Activated CD4-positive, alpha-beta T cell treated with anti-CD3 and anti-CD28 coated beads, Interleukin-2, Interleukin-4, amounts not matched to agents 100 ng/mL and 50 ng/mL, durations not matched to agents 16 hours and 8 hours (primary cell): ENCODE data around the gene GFI1B.
A peak's percentile ranks its signal among the peaks of the same experiment; 100 is the strongest.
"Not testable (repeated sequence)": the region's sequence is repeated elsewhere in the genome, so short reads cannot be mapped to it uniquely, and the experiment has no call there.

Experiments used
- DNase-seq: peaks from one replicate; pipeline ENCODE4 v3.0.0-alpha.2; 2020; ENCODE audit warnings: low spot score

The GFI1B gene

DNA sequence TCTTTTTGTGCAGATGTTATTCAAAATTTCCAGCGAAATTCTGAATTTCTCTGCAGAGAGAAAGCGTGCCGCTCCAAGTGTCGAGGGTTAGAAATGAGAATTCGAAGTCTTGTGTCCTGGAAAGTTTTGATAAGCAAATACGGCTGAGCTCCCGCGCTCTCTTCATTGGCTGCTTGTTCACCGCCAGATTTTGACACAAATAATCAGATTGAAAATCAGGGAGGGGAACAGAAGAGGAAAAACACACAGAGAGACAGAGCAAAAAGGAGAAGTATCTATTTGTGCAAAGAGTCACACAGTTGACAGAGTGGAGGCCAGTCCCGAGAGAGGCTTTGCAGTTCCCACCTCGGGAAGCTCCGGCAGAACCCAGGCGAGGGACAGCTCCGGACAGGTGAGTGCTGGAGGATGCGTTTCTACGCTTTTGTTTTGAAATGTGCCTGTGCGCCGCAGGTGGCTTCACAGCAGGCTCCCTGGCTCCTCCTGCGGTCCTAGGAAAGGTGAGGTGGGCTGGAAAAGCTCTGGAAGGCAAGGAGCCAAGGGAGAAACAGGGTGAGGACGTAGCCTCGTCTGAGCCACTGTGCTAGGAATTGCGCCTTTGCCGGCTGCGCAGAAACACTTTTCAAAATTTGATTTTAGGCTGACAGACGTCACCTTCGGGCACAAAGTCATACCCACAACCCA lies at the start of gene GFI1B:
TSS of gene GFI1B (plus strand) at position 244 of the 681 bp plus-strand sequence. CDS start 7,985 bp downstream, outside the sequence.
- no peak for DNase-seq

- DNase-seq = no peak
Observed at GRCh38 chr9:132931178-132931735, 47.2 kb upstream of the GFI1B start.

GRCh38 chr9:132935026-132935425 lies 43.5 kb upstream of the GFI1B start:
- DNase-seq = no peak

DNA sequence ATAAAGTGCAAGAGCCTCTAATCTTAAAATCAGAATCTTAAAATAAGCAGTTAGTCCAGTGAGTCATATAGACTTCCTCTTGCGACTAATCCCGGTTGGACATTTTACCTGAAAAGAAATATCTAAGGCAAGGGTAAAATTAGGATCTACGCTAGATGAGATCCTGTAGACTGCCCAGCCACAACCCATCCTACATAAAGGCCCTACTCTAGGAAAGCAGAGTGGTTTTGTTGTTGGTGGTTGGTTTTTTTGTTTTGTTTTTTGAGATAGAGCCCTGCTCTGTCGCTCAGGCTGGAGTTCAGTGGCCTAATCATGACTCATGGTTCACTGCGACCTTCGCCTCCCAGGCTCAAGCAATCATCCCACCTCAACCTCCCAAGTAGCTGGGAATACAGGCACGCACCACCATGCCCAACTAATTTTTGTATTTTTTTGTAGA lies 41.0 kb upstream of the GFI1B start:
- no peak for DNase-seq

DNA sequence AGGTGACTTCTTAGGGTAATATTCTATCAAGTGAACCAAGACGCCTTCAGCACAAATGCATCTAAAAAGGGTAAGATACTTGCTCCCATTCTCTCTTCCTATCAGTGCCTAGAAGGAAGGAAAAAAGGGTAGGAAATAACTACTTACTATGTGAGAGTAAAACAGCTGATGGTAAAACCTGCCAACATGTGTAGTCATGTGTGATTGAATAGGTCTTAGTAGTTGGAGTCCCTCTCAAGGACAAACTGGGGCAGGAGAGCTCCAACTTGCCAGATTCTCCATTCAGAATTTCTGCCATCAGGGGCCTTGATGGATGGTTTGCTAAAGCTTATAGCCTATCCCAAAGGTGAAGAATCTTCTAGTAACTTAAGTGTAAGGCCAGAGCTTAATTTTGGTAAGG lies 39.3 kb upstream of the GFI1B start:
- DNase-seq = no peak

- no peak for DNase-seq
Observed at GRCh38 chr9:132942541-132943182, 35.8 kb upstream of the GFI1B start.

DNA sequence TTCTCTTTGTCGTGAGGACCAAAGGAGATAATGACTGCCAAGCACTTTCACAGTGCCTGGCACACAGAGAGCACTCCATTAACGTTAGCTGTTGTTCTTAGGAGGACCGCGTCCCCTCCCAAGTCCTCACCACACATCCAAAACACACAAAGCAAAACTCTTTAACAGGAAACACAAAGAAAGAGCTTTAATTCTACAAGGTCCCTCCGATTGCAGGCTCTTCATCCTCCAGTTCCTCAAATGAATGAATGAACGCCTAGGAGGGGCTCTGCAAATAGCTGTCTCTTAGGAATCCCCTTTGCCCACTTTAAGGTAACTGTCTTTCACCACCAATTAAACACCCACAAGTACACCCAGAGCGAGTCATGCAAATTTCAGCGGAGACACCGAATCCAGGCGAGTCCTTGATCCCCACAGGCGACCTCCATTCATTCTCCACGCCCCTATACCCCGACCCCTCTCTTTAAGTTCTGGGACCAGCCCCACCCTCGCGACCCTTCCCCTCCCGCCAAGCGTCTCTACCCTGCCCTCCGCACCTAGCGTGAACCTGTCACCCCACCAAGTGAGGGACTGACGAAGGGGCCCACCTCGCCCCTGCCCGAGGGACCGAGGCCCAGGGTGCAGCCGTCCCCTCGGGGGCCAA lies 34.7 kb upstream of the GFI1B start:
- DNase-seq = no peak

- peak; percentile 97 for DNase-seq
Observed at GRCh38 chr9:132944294-132945185, 34.0 kb upstream of the GFI1B start, which contains the start of gene TSC1. Gene TSC1 (minus strand): TSS chr9:132944616. CDS start chr9:132928872, 15,744 bp downstream.

DNA sequence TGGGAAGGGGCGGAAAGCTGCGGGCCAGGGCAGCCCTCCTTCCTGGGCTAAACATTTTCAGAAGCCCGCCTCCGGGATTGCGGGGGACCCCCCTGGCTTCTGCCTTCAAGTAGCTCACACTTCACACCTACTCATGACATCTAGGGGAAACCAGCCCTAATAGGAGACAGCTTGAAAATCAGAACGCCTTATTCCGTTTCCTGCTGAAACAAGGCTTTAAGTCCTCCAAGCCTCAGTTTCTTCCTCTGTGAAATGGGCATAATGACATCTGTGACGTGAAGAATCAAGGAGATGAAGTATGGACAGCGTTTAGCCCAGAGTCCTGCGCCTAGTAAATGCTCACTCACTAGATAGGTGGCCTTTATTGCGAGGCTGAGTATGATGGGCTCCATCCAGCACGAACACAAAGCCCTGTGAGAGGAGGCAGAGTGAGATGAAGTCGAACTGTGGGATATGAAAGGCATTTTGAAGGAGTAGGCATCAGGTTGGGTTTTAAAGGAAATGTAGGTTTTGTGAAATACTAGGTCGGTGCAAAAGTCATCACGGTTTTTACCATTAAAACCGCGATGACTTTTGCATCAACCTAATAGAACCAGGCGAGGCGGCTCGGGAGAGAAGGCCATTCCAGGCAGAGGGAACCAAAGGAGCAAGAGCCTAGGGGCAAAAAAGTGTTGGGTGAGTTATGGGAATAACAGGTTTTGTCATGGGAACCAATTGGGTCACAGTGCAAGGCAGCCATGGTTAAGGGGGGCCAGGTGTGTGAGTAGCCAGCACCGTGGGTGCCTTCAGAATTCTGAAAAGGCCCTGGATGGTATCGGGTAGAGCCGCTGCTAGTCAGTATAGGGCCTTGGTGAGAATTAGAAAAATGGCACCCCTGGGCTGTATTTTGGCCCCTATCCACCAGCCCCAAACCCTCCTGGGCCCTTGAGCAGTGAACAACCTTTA lies 33.0 kb upstream of the GFI1B start:
- no peak for DNase-seq

- DNase-seq = no peak
Observed at GRCh38 chr9:132946211-132946610, 32.3 kb upstream of the GFI1B start.

- no peak for DNase-seq
Observed at GRCh38 chr9:132946631-132947295, 31.7 kb upstream of the GFI1B start.

GRCh38 chr9:132947756-132948155 lies 30.7 kb upstream of the GFI1B start:
- DNase-seq = no peak

DNA sequence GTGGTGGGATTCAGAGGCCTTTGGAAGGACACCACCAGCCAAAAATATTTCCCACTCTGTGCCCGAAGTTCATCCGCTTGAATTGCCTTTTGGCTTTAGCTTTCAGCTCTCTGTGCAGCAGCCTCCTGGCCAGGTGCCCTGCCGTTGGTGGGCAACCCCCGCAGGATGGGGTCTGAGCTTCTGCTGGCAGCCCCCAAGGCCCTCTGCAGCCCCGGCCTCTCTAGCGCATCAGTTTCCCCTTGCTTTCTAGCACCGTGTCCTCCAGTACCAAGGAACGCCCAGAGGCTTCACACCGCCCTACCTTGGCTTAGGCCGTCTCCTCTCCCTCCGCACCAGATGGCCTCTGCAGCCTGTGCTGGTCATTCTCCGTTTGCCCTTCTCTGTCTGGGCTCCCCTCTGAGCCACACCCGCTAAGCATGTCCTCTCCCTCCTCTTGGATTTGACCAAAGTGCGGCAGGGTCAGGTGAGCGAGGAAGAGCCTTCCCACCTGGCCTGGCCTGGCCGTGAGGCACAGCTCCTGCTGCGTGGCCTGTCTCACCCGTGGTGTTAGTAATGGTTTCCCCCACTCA lies 29.9 kb upstream of the GFI1B start:
- DNase-seq = no peak

- no peak for DNase-seq
Observed at GRCh38 chr9:132949709-132950108, 28.8 kb upstream of the GFI1B start.

DNA sequence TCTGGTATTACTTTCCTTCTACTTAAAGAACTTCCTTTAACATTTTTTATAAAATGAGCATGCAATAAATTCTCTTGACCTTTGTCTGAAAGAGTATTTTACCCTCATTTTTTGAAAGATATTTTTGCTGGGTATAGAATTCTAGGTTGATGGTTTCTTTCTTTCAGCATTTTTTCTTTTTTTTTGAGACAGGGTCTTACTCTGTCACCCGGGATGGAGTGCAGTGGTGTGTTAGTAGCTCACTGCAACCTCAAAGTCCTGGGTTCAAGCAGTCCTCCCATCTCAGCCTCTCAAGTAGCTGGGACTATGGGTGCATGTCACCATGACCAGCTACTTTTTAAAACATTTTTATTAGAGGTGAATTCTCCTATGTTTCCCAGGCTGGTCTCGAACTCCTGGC lies 23.4 kb upstream of the GFI1B start:
- no peak for DNase-seq

- DNase-seq = no peak
Observed at GRCh38 chr9:132955768-132956167, 22.7 kb upstream of the GFI1B start.

GRCh38 chr9:132957805-132958204 lies 20.7 kb upstream of the GFI1B start:
- DNase-seq = no peak

- no peak for DNase-seq
Observed at GRCh38 chr9:132961002-132961401, 17.5 kb upstream of the GFI1B start.

DNA sequence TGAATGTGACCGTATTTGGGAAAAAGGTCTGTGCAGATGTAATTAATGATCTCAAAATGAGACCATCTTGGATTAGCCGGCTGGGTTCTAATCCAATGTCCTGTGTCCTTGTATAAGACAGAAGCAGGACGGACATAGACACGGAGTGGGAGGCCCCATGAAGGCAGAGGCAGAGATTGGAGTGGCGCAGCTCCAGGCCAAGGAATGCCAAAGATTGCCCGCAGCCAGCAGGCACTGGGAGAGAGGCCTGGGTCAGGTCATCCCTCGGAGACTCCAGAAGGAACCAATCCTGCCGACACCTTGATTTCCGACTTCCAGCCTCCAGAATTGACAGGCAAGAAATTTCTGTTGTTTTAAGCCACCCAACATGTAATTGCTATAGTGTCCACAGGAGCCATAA lies 13.0 kb upstream of the GFI1B start:
- no peak for DNase-seq

- DNase-seq = not testable (repeated sequence)
Observed at GRCh38 chr9:132967908-132968307, 10.6 kb upstream of the GFI1B start.
